ENCODE measurements around the gene CLMP. TPM values are rescaled to one million over a fixed set of nuclear protein-coding genes. Genes with fewer than 3 reads are reported as not detected.

The CLMP gene
- total and polyA plus RNA-seq, 4 donors: 5.2 to 22.9 (median 12.3) TPM

GRCh38 chr11:123173040-123173855 is 21.8 kb downstream of the CLMP start:
- H3K4me3 ChIP-seq: no peak overlapping the region
- 78 to 85% methylated on average over 4 of the region's 4 CpGs for WGBS, 2 donors
- ATAC-seq (ENCODE audit: insufficient read depth, low FRiP score) (no peak), DNase-seq (no peak)
- H3K9ac ChIP-seq (ENCODE audit: insufficient read depth in 1 of 2, low read length in 2 of 2): no peak overlapping the region
- H3K36me3 ChIP-seq (ENCODE audit: control insufficient read depth in 4 of 4, insufficient read depth in 4 of 4, low read length in 4 of 4): no peaks in the 10 kb centered on the region
- H3K9me3 ChIP-seq (ENCODE audit: control insufficient read depth in 4 of 4, insufficient read depth in 3 of 4, low read length in 3 of 4): no peaks in the 10 kb centered on the region
- TF ChIP-seq CTCF (IDR thresholded peaks at IDR 0.05; ENCODE audit: control extremely low read depth, extremely low read depth): no peak
- H3K27me3 ChIP-seq (ENCODE audit: control insufficient read depth in 3 of 3, insufficient read depth in 3 of 3, low read length in 2 of 3): no peaks in the 10 kb centered on the region
- no peak overlapping the region for H3K27ac ChIP-seq (ENCODE audit: low read depth in 1 of 2, low read length in 1 of 2)
- peaks cover 0 to 27% (median 5%) of the 10 kb centered on the region in 5 donors for H3K4me1 ChIP-seq (ENCODE audit: control insufficient read depth in 5 of 5, insufficient read depth in 5 of 5, low read length in 5 of 5)

DNA sequence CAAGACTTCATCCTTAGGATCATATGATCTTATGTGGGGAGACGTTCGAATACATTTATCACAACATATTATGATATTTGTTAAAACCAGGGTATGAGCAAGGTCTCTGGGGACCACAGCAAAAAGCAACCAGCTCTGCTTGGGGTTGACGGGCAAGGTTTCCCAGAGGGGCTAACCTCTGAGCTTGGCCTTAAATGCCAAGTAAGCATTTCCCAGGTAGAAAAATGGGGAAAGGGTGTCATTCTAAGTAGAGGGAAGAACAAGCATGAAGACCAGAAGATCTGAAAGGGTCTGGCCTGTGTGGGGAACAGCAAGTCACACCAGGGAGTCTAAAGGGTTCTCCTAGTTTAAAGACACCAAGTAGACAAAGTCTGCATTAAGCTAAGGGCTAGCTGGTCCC is 24.1 kb downstream of the CLMP start:
- no peak overlapping the region for H3K9ac ChIP-seq (ENCODE audit: insufficient read depth in 1 of 2, low read length in 2 of 2)
- H3K27me3 ChIP-seq (ENCODE audit: control insufficient read depth in 3 of 3, insufficient read depth in 3 of 3, low read length in 2 of 3): no peaks in the 10 kb centered on the region
- WGBS, 2 donors: 92 to 94% methylated on average over 3 of the region's 3 CpGs
- DNase-seq: no peak
- no peaks in the 10 kb centered on the region for H3K9me3 ChIP-seq (ENCODE audit: control insufficient read depth in 4 of 4, insufficient read depth in 3 of 4, low read length in 3 of 4)
- H3K4me3 ChIP-seq: no peak overlapping the region
- H3K27ac ChIP-seq (ENCODE audit: low read depth in 1 of 2, low read length in 1 of 2): no peak overlapping the region
- H3K4me1 ChIP-seq (ENCODE audit: control insufficient read depth in 5 of 5, insufficient read depth in 5 of 5, low read length in 5 of 5): peaks cover 0 to 27% (median 6%) of the 10 kb centered on the region in 5 donors
- no peak for TF ChIP-seq CTCF (IDR thresholded peaks at IDR 0.05; ENCODE audit: control extremely low read depth, extremely low read depth)
- H3K36me3 ChIP-seq (ENCODE audit: control insufficient read depth in 4 of 4, insufficient read depth in 4 of 4, low read length in 4 of 4): no peaks in the 10 kb centered on the region
- no peak for ATAC-seq (ENCODE audit: insufficient read depth, low FRiP score)

DNA sequence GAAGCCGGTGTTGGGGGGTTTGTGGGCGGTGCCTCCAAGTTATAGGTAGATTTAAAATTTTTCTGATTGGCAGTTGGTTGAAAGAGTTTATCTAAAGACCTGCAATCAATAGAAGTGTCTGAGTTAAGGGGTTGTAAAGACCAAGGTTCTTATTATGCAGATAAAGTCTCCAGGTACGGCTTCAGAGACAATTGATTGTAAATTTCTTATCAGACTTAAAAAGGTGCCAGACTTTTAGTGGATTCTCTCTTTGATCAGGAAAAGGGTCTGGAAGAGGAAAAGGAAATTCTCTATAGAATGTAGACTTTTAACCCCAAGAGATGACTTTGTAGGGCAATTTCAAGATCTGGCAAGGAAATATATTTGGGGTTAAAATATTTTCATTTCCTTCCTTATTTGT is 25.2 kb downstream of the CLMP start:
- H3K27me3 ChIP-seq (ENCODE audit: control insufficient read depth in 3 of 3, insufficient read depth in 3 of 3, low read length in 2 of 3): no peaks in the 10 kb centered on the region
- DNase-seq (no peak), ATAC-seq (ENCODE audit: insufficient read depth, low FRiP score) (no peak)
- peaks cover 0 to 16% (median 4%) of the 10 kb centered on the region in 5 donors for H3K4me1 ChIP-seq (ENCODE audit: control insufficient read depth in 5 of 5, insufficient read depth in 5 of 5, low read length in 5 of 5)
- no peak overlapping the region for H3K27ac ChIP-seq (ENCODE audit: low read depth in 1 of 2, low read length in 1 of 2)
- WGBS, 2 donors: 90 to 94% methylated on average over 3 of the region's 3 CpGs
- no peak overlapping the region for H3K9ac ChIP-seq (ENCODE audit: insufficient read depth in 1 of 2, low read length in 2 of 2)
- H3K36me3 ChIP-seq (ENCODE audit: control insufficient read depth in 4 of 4, insufficient read depth in 4 of 4, low read length in 4 of 4): no peaks in the 10 kb centered on the region
- H3K4me3 ChIP-seq: no peak overlapping the region
- TF ChIP-seq CTCF (IDR thresholded peaks at IDR 0.05; ENCODE audit: control extremely low read depth, extremely low read depth): no peak
- no peaks in the 10 kb centered on the region for H3K9me3 ChIP-seq (ENCODE audit: control insufficient read depth in 4 of 4, insufficient read depth in 3 of 4, low read length in 3 of 4)
